GM18498 (cell line): ENCODE measurements around the gene PDILT.
"Not testable (repeated sequence)": the region's sequence is repeated elsewhere in the genome, so short reads cannot be mapped to it uniquely, and the experiment has no call there.

ENCODE experiments used
- ATAC-seq: cut with Tn5 transposase; IDR thresholded peaks from one replicate; pipeline ENCODE4 v1.9.1; 2021; ENCODE audit warnings: mild to moderate bottlenecking, moderate library complexity; ENCODE audit not compliant: unreplicated experiment

PDILT gene

DNA sequence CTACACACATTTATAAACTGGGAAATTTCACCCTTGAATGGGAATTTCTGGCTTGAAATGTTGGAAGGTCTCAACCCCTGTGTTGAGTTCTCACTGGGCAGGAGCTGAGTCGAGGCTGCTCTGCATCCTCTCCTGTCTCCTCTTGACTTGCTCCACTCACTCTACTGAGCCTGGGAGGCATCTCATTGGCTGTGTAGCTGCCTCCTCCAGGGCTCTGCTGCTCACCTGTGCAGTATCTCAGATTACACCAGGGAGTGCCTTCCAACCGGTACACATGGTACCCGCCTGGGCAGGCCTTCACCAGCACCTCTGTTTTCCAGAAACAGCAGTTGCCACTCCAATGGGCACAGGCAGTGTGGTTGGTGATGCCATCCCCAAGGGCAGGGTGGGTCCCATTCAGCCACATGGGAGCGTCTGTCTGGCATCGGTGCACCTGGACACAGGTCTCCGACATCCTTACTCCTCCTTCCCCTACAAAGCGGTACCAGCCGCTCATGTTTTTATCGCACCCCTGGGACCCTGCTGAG, 80.9 kb downstream of the PDILT start:
- ATAC-seq: no peak

DNA sequence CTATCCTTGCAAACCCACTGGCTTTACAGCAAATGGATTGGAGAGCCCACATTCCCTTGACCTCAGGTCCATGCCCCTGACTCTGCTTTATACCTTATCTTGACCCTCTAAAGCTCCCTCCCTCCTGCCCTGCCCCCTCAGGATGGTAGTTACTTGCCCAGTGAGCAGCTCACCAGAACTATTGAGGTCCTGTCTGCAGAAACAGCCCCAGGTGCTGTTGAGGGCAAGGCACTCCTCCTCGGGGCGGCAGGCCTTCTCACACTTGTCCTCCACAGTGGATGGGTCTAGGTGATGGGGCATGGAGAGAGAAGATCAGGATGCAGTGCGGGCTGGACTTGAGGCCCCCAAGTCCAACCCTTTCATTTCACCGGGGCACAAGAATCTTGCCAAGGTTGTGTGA, 81.8 kb downstream of the PDILT start:
- no peak for ATAC-seq

DNA sequence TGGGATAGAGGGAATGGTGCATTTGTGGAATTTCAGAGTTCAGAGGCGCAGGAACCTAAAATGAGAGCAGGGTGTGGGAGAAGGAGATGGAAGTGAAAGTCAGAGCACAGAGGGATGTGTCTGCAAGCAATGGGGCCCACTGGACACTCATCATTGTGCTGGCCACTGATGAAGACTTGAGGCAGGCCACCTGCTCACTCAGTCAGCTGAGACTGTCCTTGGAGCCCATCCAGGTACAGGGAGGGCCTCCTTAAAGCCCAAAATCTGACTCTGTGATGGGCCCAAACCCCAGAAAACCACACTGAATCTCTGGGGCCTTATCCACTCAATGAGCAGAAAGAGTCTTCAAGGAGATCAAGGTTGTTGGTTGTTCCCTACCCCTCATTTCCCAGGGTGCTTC, 82.9 kb downstream of the PDILT start:
- no peak for ATAC-seq

DNA sequence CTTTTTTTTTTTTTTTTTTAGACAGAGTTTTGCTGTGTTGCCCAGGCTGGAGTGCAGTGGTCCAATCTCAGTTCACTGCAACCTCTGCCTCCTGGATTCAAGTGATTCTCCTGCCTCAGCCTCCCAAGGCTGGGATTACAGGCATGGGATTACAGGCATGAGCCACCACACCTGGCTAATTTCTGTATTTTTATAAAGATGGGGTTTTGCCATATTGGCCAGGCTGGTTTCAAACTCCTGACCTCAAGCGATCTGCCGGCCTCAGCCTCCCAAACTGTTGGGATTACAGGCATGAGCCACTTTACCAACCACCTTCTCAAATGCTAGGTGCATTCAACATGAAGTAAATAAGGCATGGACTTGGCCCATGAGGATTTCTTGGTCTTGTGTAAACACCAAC, 83.5 kb downstream of the PDILT start:
- not testable (repeated sequence) for ATAC-seq

DNA sequence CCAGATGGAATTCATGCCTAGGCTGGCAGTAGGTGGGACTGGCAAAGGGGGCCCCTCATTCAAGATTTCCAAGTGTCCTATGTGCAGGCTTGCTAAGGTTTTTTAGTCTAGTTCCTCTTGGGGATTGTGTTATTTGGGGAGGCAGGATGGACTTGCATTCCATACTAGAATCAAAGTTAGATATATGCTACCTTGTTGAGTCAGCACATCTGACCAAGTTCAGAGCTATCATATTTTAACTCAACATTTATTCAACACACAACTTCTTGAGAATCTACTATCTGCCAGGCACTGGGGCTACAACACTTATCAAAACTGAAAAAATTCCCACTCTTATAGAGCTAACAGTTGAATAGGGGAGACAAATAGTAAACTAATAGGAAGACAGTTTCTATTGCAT, 83.9 kb downstream of the PDILT start:
- no peak for ATAC-seq

DNA sequence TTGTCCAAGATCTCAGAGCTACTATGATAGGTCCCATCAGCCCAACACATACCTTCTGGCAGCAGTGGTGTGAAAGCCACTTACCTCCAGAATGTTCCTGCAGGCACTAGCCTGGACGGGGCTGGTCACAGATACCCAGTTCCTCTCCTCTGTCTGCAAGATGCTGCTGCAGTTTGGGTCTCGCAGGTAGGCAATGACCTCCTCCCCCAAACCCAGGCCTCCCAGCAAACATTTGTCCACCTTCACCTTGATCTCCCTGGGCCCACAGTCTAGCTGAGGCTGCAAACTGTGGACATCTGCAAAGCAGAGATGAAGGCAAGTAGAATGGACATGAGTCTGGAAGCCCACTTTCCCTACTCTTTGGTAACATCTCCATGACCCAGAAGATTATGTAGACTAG, 84.4 kb downstream of the PDILT start:
- ATAC-seq: no peak

DNA sequence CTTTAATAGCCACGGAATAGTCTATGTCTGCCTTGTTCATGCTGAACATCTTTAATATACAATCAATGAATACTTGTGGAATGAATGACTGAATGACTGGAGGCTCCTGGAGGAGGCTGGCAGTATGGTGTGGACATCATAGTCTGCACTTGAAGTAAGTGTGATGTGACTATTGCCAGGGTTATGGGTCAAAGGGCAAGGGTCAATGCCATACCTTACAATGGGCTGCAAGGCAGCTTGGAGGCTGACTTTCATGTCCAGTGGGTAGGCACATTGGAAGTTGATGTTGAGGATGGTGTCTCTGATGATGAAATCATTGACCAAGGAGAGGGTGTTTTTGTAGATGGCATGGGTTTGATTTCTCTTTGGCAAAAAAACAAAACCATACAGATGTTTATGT, 85.1 kb downstream of the PDILT start:
- ATAC-seq: no peak

DNA sequence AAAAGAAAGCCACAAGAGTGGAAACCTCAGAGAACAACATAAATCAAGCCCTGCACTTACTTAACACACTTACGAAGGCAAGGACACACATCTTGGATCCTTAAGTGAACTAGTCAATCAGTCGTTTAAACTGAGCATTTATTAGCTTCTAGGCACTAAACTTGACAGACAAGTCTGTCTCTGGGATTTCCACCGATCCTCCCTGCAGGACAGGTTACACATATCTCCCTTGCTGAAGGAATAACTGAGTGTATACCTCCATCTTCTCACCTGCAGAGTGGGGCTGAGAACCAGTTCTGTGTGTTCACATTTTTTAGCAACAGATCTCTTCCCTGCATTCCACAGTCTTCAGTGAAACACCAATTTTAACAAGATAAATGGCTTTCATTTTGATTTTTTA, 86.1 kb downstream of the PDILT start:
- no peak for ATAC-seq

DNA sequence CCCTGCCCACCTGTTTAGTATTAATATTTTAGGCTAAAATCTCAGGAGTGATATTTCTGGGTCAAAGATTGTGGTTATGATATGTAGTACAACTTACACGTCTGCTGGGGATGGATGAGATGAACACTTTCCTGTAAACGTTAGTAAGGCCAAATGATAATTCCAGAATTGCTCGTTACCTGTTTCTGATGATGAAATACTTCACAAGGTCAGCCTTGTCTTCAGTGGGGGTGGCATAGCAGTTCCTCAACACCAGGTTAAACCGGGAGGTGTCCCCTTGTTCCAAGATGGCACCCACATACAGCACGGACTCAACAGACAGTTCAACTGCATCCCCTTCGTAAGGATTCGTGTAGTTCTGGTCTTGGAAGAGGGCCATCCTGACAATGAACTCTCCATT, 86.5 kb downstream of the PDILT start:
- no peak for ATAC-seq

DNA sequence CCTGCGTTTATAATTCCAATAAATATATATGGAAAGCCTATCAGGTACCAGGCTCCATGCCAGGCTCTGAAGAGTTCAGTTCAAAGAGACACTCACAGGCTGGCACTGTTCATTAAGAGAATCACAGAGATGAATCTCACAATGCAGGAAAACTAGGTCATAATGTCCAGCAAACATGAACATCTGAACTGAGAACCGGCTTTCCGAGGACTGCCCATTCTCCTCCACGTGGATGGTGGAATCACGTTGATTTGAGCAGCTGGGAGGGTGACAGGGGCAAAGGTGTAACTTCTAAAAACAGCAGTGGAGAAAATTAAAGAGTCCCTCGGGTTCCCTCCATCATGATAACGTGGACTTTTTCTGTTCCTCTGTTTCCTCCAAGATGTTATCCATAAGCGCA, 87.4 kb downstream of the PDILT start:
- no peak for ATAC-seq

DNA sequence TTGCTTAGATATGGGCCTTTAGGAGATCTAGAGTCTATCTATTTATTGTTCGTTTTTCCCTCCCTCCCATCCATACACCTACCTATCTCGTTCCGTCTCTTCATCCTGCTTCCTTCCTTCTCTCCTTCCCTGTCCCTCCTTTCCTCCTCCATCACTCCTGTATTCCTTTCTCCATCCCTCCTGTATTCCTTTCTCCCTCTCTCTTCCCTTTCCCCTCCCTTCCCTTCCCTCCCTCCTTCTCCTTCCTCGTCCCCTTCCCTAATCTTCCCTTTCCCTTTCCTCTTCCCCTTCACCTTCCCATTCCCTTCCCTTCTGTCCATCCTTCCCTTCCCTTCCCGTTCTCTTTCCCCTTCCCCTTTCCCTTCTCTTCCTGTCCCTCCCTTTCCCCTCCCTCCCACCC, 87.8 kb downstream of the PDILT start:
- no peak for ATAC-seq

DNA sequence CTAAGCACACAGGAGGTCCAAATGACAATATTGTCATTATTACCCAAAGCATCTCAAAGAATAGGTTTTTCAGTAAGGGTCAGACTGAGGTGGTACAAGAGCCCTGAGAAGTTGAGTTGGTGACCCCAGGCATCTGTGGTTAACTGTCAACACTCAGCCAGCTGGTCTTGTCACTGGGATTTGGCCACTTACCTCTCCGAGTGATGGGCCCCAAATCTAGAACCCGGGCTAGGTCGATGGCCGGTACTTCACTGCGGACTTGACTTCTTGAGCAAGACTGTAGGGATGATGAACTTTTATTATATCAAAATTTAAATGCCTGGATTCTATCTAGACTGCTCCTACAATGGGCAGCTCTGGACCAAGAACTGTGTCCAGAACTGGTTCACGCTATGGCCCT, 88.8 kb downstream of the PDILT start:
- no peak for ATAC-seq

DNA sequence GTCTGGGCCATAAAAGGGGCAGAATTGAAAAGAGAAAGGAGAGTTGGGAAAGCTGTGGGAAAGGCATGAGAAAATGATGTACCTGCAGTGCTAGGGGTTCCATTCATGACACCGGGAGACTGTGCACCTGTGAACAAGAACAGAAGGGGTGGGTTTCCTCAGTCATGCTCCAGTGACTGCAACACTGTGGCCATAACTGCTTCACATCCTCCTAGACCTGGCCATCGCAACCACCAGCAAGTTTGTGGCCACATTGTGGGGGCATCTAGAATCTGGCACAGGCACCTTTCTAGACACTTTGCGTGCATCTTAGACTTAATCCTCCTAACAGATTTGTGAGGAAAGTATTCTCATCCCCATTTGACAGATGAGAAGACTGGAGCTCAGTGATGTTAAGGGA, 90.0 kb downstream of the PDILT start:
- no peak for ATAC-seq

DNA sequence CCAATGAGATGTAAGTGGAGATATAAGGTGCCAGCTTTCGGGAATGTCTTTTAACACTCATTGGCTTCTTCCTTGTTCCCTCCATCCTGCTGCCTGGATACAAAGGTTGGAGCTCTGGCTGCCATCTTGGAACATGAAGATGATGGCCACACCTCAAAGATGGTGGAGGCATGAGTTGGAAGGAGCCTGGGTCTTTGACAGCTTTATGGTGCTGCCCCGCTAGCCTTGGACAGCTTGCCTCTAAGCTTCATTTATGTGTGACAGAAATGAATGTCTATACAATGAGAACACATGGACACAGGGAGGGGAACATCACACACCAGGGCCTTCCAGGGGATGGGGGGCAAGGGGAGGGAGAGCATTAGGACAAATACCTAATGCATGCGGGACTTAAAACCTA, 90.8 kb downstream of the PDILT start:
- no peak for ATAC-seq

DNA sequence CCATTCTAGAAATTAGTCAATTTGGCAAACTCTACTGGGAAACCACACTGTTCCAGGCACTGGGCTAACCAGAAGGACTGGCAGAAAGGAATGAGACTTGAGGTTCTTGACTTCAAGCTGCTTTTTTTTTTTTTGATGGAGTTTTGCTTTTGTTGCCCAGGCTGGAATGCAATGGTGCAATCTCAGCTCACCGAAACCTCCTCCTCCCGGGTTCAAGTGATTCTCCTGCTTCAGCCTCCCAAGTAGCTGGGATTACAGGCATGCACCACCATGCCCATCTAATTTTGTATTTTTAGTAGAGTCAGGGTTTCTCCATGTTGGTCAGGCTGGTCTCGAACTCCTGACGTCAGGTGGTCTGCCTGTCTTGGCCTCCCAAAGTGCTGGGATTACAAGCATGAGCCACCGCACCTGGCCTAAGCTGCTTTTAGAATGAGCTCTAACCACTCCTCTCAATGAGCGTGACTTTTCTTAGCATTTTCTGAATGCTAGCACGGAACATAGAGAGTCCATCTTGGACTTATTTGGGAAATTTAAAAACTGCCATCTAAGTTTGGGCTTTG, 91.9 kb downstream of the PDILT start:
- ATAC-seq: not testable (repeated sequence)

DNA sequence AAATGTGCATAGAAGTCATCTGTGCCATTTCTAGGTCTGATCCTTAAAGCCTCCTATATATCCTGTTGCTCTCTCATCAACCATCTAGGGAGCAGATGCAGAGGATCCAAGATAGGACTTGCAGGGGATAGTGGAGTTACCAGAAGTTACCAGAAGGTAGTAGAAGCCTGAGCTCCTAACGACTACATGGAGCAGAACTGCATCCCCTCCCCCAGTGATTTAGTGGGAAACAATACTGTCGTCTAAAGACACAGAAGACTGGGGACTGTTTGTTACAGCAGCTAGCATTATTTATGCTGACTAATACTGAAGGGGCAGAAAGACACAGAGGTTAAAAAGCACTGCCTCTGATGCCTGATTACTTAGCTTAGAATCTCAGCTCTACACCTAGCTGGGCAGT, 93.0 kb downstream of the PDILT start:
- ATAC-seq: no peak

DNA sequence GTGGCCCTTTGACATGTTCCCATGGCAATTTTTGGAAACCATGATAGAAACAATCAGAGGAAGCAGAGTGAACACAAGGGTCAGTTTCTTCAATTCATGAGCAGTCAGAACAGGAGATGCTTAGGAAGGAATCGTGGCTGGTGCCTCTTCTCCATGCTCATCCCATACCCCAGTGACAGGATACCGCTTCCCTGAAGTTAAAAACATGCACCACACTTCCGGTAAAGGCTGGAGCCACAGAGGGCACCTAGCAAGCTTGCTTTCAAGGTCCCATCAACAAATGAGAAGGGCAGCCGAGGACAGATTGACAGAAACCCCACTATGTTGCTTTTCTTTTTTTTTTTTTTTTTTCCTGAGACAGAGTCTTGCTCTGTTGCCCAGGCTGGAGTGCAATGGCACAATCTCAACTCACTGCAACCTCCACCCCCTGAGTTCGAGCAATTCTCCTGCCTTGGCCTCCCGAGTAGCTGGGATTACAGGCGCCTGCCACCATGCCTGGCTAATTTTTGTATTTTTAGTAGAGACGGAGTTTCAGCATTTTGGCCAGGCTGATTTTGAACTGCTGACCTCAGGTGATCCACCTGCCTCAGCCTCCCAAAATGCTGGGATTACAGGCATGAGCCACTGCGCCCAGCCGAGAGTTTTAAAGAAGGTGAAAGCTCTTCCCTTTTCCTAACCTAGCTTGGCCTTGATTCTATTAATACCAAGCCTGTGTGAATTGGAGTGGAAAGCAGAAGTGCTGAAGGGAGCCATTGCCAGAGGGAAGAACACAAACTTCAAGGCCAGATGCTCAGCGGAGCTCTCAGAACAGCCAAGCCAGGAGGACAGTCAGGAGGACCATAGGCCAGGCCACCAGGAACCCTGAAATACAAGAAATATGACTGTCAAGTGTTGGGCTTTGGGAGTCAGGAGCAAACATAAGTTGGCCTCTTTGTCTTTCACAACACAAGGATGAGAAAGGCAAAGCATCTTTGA, 93.8 kb downstream of the PDILT start:
- no peak for ATAC-seq

DNA sequence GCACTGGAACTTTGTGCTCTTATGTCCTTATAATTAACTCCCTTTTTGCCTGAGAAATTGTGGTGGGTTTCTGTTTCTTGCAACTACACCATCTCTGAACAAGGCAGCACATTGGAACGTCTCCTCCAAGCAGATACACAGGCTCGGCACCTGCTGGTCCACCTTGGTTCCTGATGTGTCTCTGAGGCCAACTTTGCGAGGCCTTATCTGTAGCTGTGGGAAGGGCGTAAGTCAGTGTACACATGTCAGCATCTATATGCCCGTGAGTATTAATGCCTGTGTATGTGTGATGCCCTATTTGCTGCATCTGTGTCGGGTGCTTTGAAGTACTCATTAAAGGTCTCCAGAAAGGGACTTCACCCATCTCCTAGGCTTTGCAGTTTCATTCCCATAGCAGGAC, 94.8 kb downstream of the PDILT start:
- no peak for ATAC-seq
